ENCODE data around the gene HMOX2.

- TF ChIP-seq ZNF232 (CRISPR knock-in tag; IDR thresholded peaks at IDR 0.05) (no peak), IRF2 (CRISPR knock-in tag; IDR thresholded peaks at IDR 0.05; ENCODE audit: borderline replicate concordance, low read depth) (no peak)
These were observed 30.3 kb downstream of the HMOX2 start for GRCh38 chr16:4506450-4506849.

All from WTC11 (cell line).